Measurements from ENCODE around the gene TPRN. TPM values are rescaled to one million over a fixed set of nuclear protein-coding genes. Genes with fewer than 3 reads are reported as not detected.

Gene TPRN
- total and polyA plus RNA-seq, 9 of the 15 experiments (the other 6 are each of a cell fraction or from before 2014, with no cell fraction given) = 0.31 to 31.9 (median 4.4) TPM

GRCh38 chr9:137195525-137196220, 4.9 kb downstream of the TPRN start:
- no peak for ATAC-seq
- ChIA-PET CTCF (ENCODE audit: low intra/inter-chr PET ratio) (no interaction called here), POLR2A (interaction anchor here (0.8 to 1.6 kb wide), 3 partner anchors 14 to 45 kb away, joined by 3 to 9 read pairs (median 7); partner anchors contain the start of genes RNF208 and TUBB4B)
- Histone ChIP-seq H4K20me1 (replicated peaks; ENCODE audit: control insufficient read depth, insufficient read depth, low read length) (peaks cover 5% of the 10 kb centered on the region), H2AFZ (ENCODE audit: low read depth, low read length) (no peak overlapping the region), H3K4me1 (replicated peaks in 1 of 2; ENCODE audit: control insufficient read depth in 2 of 2, insufficient read depth in 2 of 2, low read length in 2 of 2) (peaks cover 13 to 94% of the 10 kb centered on the region in 2 experiments), H3K79me2 (ENCODE audit: control insufficient read depth, insufficient read depth, low read length) (peaks cover 42% of the 10 kb centered on the region), H3K27me3 (ENCODE audit: control insufficient read depth in 2 of 2, insufficient read depth in 2 of 2, low read length in 2 of 2) (no peaks in the 10 kb centered on the region), H3K9ac (ENCODE audit: insufficient read depth in 1 of 2, low read depth in 2 of 2, low read length in 2 of 2) (peak overlapping the region in 1 of 2 experiments; percentile 57; a peak in 1 of 4 replicates), H3K9me3 (replicated peaks; ENCODE audit: control insufficient read depth, insufficient read depth, low read depth, low read length) (no peaks in the 10 kb centered on the region), H3K9me1 (ENCODE audit: control insufficient read depth, insufficient read depth, low read length) (no peaks in the 10 kb centered on the region), H3K36me3 (ENCODE audit: control insufficient read depth, insufficient read depth, low read length) (peaks cover 28% of the 10 kb centered on the region; the same call in 1 of the 3 replicates), H3K4me2 (ENCODE audit: insufficient read depth, low read length) (no peak overlapping the region), H3K4me3 (no peak overlapping the region), H3K27ac (ENCODE audit: extremely low read depth, low read depth, low read length) (no peak overlapping the region)
- intact Hi-C loops (cut with micrococcal nuclease) = no loop called here
- BruUV-seq (replicated peaks) = no TSS peak
- TF ChIP-seq, protein P1, sequence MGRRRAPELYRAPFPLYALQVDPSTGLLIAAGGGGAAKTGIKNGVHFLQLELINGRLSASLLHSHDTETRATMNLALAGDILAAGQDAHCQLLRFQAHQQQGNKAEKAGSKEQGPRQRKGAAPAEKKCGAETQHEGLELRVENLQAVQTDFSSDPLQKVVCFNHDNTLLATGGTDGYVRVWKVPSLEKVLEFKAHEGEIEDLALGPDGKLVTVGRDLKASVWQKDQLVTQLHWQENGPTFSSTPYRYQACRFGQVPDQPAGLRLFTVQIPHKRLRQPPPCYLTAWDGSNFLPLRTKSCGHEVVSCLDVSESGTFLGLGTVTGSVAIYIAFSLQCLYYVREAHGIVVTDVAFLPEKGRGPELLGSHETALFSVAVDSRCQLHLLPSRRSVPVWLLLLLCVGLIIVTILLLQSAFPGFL (CRISPR knock-in tag; IDR thresholded peaks at IDR 0.05) = no peak
- TF ChIP-seq NFIC (IDR thresholded peaks at IDR 0.05) (peak; percentile 74), RHOXF2B (CRISPR knock-in tag; conservative IDR thresholded peaks at IDR 0.05) (no peak), ZNF165 (CRISPR knock-in tag; IDR thresholded peaks at IDR 0.05; ENCODE audit: borderline replicate concordance) (no peak)
- TF ChIP-seq, protein P2, sequence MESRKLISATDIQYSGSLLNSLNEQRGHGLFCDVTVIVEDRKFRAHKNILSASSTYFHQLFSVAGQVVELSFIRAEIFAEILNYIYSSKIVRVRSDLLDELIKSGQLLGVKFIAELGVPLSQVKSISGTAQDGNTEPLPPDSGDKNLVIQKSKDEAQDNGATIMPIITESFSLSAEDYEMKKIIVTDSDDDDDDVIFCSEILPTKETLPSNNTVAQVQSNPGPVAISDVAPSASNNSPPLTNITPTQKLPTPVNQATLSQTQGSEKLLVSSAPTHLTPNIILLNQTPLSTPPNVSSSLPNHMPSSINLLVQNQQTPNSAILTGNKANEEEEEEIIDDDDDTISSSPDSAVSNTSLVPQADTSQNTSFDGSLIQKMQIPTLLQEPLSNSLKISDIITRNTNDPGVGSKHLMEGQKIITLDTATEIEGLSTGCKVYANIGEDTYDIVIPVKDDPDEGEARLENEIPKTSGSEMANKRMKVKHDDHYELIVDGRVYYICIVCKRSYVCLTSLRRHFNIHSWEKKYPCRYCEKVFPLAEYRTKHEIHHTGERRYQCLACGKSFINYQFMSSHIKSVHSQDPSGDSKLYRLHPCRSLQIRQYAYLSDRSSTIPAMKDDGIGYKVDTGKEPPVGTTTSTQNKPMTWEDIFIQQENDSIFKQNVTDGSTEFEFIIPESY (CRISPR knock-in tag; IDR thresholded peaks at IDR 0.05) = 0 out of 2 replicates have a peak, but pooled peaks have one; percentile 25
- WGBS (ENCODE audit: insufficient coverage, low coverage, missing lambda C conversion rate) = 82% methylated on average over 19 of the region's 21 CpGs
- in situ Hi-C loops (cut with MboI) = no loop called here
- no peak for FAIRE-seq
- no peak for DNase-seq (ENCODE audit: extremely low read depth in 1 of 4, low spot score in 3 of 4)
